Thymus (tissue), 11 donors: ENCODE measurements around the gene BPIFB6. TPM values are rescaled to one million over a fixed set of nuclear protein-coding genes. Genes with fewer than 3 reads are reported as not detected.

Experiments used
- DNase-seq, 9 donors: peaks; one replicate each; pipeline ENCODE4 v3.0.0-alpha.2; 2013; ENCODE audit warnings: low spot score in 9 of 9, low read depth in 6 of 9, missing footprints in 1 of 9
- H3K27ac ChIP-seq, 2 donors: one replicate each; pipeline ENCODE4 v1.5.1; 2013; ENCODE audit warnings: control low read depth in 1 of 2, low read depth in 1 of 2, low read length in 1 of 2, mild to moderate bottlenecking in 1 of 2, moderate library complexity in 1 of 2
- H3K27me3 ChIP-seq, 2 donors: one replicate each; pipeline ENCODE4 v1.5.1; 2013; ENCODE audit warnings: low read length in 1 of 2; ENCODE audit not compliant: control insufficient read depth in 2 of 2, insufficient read depth in 1 of 2
- H3K36me3 ChIP-seq, 2 donors: one replicate each; pipeline ENCODE4 v1.5.1; 2013; ENCODE audit warnings: low read length in 1 of 2, mild to moderate bottlenecking in 1 of 2, moderate library complexity in 1 of 2; ENCODE audit not compliant: control insufficient read depth in 2 of 2, insufficient read depth in 2 of 2
- H3K4me1 ChIP-seq, 2 donors: one replicate each; pipeline ENCODE4 v1.5.1; 2013; ENCODE audit warnings: low read length in 2 of 2; ENCODE audit not compliant: control insufficient read depth in 2 of 2, insufficient read depth in 2 of 2
- H3K4me3 ChIP-seq, 2 donors: one replicate each; pipeline ENCODE4 v1.5.1; 2013; ENCODE audit warnings: low read length in 2 of 2, control low read depth in 1 of 2, mild to moderate bottlenecking in 1 of 2
- H3K9me3 ChIP-seq, 2 donors: one replicate each; pipeline ENCODE4 v1.5.1; 2013; ENCODE audit warnings: low read length in 1 of 2, mild to moderate bottlenecking in 1 of 2; ENCODE audit not compliant: control insufficient read depth in 2 of 2, insufficient read depth in 1 of 2
- WGBS: extraction: QIAGEN DNeasy Blood & Tissue Kit; methylation state at CpG from one replicate; pipeline ENCODE4 v1.1.7; 2013; 5-methylcytosine and 5-hydroxymethylcytosine counted together
- polyA plus RNA-seq: library from polyadenylated mRNA; stranded (reverse); fragments of 200-250 nt; gene quantifications from one replicate; pipeline ENCODE4 v1.2.3, GENCODE V29; 2013
- total RNA-seq: library from RNA; stranded (reverse); fragments of 120-200 nt; gene quantifications from one replicate; pipeline ENCODE4 v1.2.4, GENCODE V29; 2013
- donor health status: healthy.

The BPIFB6 gene
- total and polyA plus RNA-seq, 2 donors, result 0.05 TPM; not detected in 1

DNA sequence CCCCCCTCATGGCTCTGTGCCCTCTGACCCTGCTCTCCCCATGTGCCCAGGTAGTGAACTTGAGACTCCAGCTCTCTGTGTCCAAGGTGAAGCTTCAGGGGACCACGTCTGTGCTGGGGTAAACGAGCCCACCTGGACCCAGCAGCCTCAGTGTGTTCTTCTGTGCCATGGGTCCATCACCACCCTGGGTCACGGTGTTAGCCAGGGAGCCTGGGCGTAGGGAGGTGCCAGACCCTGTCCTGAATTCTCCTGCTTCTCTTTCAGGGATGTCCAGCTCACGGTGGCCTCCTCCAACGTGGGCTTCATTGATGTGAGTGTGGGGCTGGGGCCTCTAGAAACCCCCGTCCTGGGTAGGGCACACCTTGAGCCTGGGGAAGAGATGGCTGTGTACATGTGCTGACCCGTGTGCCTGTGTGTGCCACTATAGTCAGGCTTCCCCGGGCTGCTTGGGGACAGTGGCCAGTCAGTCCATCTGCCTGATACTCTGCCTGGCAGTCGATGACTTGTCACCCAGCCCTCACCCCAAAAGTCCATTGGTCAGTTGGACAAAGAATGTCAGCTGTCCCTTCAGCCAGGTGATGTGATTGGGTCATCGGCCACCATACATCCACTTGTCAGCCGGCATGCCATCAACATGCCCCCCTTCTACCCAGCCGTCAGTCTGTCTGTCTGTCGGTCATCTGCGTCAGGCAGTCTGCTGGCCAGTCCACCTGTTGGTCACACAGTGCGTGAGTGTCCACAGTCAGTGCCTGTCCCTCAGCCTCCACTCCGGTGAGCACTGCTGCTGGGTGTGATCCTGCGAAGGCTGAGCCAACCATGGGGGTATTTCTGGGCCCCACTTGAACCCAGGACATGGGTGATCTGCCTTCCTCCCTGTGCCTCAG lies 10.9 kb upstream of the BPIFB6 start:
- H3K27ac ChIP-seq, result no peak overlapping the region
- WGBS, result 97% methylated on average over 18 of the region's 18 CpGs
- no peaks in the 10 kb centered on the region for H3K27me3 ChIP-seq
- H3K9me3 ChIP-seq, result no peaks in the 10 kb centered on the region
- H3K4me1 ChIP-seq, result peaks cover 0 to 44% of the 10 kb centered on the region in 2 donors
- H3K36me3 ChIP-seq, result no peaks in the 10 kb centered on the region
- no peak for DNase-seq
- no peak overlapping the region for H3K4me3 ChIP-seq

DNA sequence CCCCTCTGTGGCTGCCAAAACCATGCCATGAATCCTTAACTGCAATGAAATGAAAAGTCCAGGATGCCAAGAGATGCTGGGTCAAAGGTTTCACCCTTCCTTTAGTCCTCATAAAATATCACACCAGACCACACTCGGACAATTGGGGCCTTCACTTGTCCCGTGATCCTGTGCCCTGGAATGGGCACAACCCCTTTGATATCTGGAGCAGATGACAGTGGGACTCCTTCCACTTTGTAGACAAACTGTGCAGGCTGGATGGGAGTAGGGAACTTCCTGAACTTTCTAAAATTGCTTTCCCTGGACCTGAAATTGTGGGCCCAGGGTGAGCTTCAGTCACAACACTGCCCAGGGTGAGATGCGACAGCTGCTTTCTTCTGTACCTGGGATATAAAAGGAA lies 9.6 kb upstream of the BPIFB6 start:
- Histone ChIP-seq H3K9me3 (no peaks in the 10 kb centered on the region), H3K4me3 (no peak overlapping the region), H3K36me3 (no peaks in the 10 kb centered on the region), H3K27me3 (no peaks in the 10 kb centered on the region), H3K27ac (no peak overlapping the region), H3K4me1 (peaks cover 0 to 44% of the 10 kb centered on the region in 2 donors)
- DNase-seq, result no peak
- 88% methylated on average over 3 of the region's 3 CpGs for WGBS

- no peak for DNase-seq
- H3K4me3 ChIP-seq, result no peak overlapping the region
- 85% methylated on average over 4 of the region's 4 CpGs for WGBS
- peaks cover 0 to 44% of the 10 kb centered on the region in 2 donors for H3K4me1 ChIP-seq
- no peak overlapping the region for H3K27ac ChIP-seq
- no peaks in the 10 kb centered on the region for H3K27me3 ChIP-seq
- H3K36me3 ChIP-seq, result no peaks in the 10 kb centered on the region
- no peaks in the 10 kb centered on the region for H3K9me3 ChIP-seq
Measured at GRCh38 chr20:33022289-33022688, 9.2 kb upstream of the BPIFB6 start.

DNA sequence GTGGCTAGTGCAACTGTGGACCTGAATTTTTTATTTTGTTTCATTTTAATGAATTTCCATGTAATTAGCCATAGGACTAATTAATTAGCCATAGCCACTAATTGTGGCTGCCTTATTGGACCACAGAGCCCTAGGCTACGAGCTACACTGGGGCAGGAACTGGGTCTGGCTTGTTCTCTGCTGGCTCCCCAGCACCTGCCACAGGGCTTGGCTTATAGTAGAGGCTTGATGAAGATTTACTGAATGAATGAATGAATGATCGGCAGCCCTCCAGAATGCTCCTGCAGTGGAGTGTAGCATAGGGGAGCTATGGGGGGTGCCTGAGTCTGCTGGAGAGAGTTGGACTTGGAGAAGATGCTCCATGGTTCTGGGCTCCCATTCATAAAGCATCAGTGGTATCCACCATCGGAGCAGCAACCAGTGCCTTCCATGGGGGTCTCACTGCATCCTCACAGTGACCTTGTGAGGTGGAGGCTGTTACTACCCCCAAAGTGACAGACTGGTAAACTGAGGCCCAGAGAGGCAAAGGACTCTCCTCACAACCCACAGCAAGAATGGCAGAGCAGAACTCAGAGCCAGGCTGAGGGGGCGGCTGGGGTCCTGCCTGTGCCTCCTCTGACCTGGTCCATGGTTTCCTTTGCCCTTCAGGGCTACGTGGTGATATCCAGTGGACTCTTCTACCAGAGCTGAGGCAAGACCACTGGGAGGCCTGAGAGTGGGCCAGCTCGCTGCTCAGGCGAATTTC lies 8.6 kb upstream of the BPIFB6 start:
- Histone ChIP-seq H3K9me3 (no peaks in the 10 kb centered on the region), H3K36me3 (no peaks in the 10 kb centered on the region), H3K4me1 (peaks cover 0 to 44% of the 10 kb centered on the region in 2 donors), H3K4me3 (no peak overlapping the region), H3K27me3 (no peaks in the 10 kb centered on the region), H3K27ac (no peak overlapping the region)
- WGBS, result 92% methylated on average over 7 of the region's 7 CpGs
- no peak for DNase-seq

GRCh38 chr20:33023439-33024242 lies 7.8 kb upstream of the BPIFB6 start:
- WGBS, result 83% methylated on average over 6 of the region's 6 CpGs
- Histone ChIP-seq H3K27ac (no peak overlapping the region), H3K36me3 (no peaks in the 10 kb centered on the region), H3K4me3 (no peak overlapping the region), H3K4me1 (peaks cover 0 to 38% of the 10 kb centered on the region in 2 donors), H3K9me3 (no peaks in the 10 kb centered on the region), H3K27me3 (no peaks in the 10 kb centered on the region)
- no peak for DNase-seq

- 85% methylated on average over 1 of the region's 1 CpG for WGBS
- Histone ChIP-seq H3K4me1 (peaks cover 0 to 33% of the 10 kb centered on the region in 2 donors), H3K4me3 (no peak overlapping the region), H3K36me3 (no peaks in the 10 kb centered on the region), H3K9me3 (no peaks in the 10 kb centered on the region), H3K27me3 (no peaks in the 10 kb centered on the region), H3K27ac (no peak overlapping the region)
- DNase-seq, result no peak
Measured at GRCh38 chr20:33024243-33024560, 7.2 kb upstream of the BPIFB6 start.

- peaks cover 0 to 28% of the 10 kb centered on the region in 2 donors for H3K4me1 ChIP-seq
- no peak for DNase-seq
- 84% methylated on average over 5 of the region's 5 CpGs for WGBS
- no peaks in the 10 kb centered on the region for H3K36me3 ChIP-seq
- no peak overlapping the region for H3K27ac ChIP-seq
- no peaks in the 10 kb centered on the region for H3K9me3 ChIP-seq
- no peak overlapping the region for H3K4me3 ChIP-seq
- no peaks in the 10 kb centered on the region for H3K27me3 ChIP-seq
Measured at GRCh38 chr20:33024609-33025317, 6.7 kb upstream of the BPIFB6 start.

DNA sequence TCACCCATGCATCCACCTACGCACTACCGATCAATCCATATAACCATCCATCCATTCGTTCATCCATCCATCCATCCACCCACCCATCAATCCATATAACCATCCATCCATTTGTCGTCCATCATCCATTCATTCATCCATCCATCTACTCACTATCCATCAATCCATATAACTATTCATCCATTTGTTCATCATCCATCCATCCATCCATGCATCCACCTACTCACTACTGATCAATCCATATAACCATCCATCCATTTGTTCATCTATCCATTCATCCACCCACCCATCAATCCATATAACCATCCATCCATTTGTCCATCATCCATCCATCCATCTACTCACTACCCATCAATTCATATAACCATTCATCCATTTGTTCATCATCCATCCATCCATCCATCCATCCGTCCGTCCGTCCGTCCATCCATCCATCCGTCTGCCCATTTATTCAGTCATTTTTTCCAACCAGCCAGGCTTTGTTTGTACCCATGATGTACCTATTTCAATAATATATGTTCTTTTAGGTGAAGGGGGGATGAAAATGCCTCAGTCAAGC lies 6.1 kb upstream of the BPIFB6 start:
- DNase-seq, result no peak
- Histone ChIP-seq H3K27me3 (no peaks in the 10 kb centered on the region), H3K4me1 (peaks cover 0 to 21% of the 10 kb centered on the region in 2 donors), H3K27ac (no peak overlapping the region), H3K36me3 (no peaks in the 10 kb centered on the region), H3K4me3 (no peak overlapping the region), H3K9me3 (no peaks in the 10 kb centered on the region)
- 60% methylated on average over 9 of the region's 9 CpGs for WGBS
